ENCODE measurements around the gene HPSE2.

HPSE2 gene

DNA sequence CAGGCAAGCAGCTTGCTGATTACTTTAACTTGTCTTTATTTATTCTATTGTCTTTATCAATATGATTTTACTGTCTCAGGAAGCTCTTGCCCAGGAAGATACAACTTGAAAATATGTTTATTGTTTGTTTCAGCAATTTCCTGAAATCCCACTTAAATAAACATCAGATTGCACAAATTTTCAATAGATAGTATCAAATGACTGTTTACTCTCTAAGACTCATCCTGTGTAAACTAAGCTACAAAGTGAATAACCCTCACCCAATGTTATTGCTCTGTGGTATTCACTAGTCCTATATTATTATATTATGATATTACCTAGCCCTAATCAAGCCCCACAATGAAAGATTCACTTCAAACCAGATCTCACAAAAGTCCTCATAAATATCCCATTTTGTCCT is 658.5 kb downstream of the HPSE2 start:
- no peak overlapping the region for H3K4ac ChIP-seq (ENCODE audit: low read depth, low read length)
- H3K79me1 ChIP-seq (ENCODE audit: low read length), result no peaks in the 10 kb centered on the region
- no peak overlapping the region for H3K18ac ChIP-seq (ENCODE audit: low read length)
- no peak overlapping the region for H4K8ac ChIP-seq (ENCODE audit: low read depth, low read length)
- no peak overlapping the region for H3K9ac ChIP-seq (ENCODE audit: low read length)
- no peaks in the 10 kb centered on the region for H3K4me1 ChIP-seq (ENCODE audit: control insufficient read depth, low read depth, low read length)
- no peak overlapping the region for H3K23ac ChIP-seq (ENCODE audit: low read length)
- H4K5ac ChIP-seq (ENCODE audit: low read length), result no peak overlapping the region
- no peaks in the 10 kb centered on the region for H3K79me2 ChIP-seq (ENCODE audit: control insufficient read depth, insufficient read depth, low read length)
- no peak overlapping the region for H3K4me2 ChIP-seq (ENCODE audit: low read length)
- no peaks in the 10 kb centered on the region for H3K27me3 ChIP-seq (ENCODE audit: insufficient read depth, low read length, poor library complexity)
- H3K56ac ChIP-seq (ENCODE audit: low read length), result no peak overlapping the region
- no peak overlapping the region for H2AK5ac ChIP-seq (ENCODE audit: low read length)
- no peak for DNase-seq
- H2BK120ac ChIP-seq (ENCODE audit: low read depth, low read length), result no peak overlapping the region
- no peak overlapping the region for H2BK15ac ChIP-seq (replicated peaks; ENCODE audit: low read depth)
- H3K27ac ChIP-seq (ENCODE audit: low read depth, low read length), result no peak overlapping the region
- H3K36me3 ChIP-seq (ENCODE audit: control insufficient read depth, insufficient read depth, low read length), result no peaks in the 10 kb centered on the region
- no peak overlapping the region for H3K4me3 ChIP-seq (ENCODE audit: low read length)
- no peak overlapping the region for H2BK5ac ChIP-seq (ENCODE audit: low read length)

DNA sequence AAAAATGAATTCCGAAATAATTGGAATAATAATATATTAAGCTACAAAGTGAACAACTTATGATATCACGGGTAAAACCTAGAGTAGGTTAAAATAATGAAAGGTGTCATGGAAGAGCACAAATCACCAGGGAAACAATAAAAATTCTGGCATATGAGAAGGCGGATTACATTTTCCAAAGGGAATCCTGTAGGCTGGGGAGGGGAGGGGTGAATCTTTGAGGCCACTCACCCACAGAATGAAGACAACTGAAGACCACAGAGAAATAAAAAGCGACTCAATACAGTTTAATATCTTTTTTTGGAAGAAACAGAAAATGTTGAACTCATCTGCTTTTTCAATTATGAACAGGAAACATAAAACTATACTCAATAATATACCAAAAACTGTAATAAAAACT is 659.6 kb downstream of the HPSE2 start:
- H2BK5ac ChIP-seq (ENCODE audit: low read length), result no peak overlapping the region
- H2BK120ac ChIP-seq (ENCODE audit: low read depth, low read length), result no peak overlapping the region
- H3K4ac ChIP-seq (ENCODE audit: low read depth, low read length), result no peak overlapping the region
- H4K5ac ChIP-seq (ENCODE audit: low read length), result no peak overlapping the region
- DNase-seq, result no peak
- H3K36me3 ChIP-seq (ENCODE audit: control insufficient read depth, insufficient read depth, low read length), result no peaks in the 10 kb centered on the region
- no peaks in the 10 kb centered on the region for H3K79me2 ChIP-seq (ENCODE audit: control insufficient read depth, insufficient read depth, low read length)
- H3K9ac ChIP-seq (ENCODE audit: low read length), result no peak overlapping the region
- WGBS (ENCODE audit: extremely low coverage, insufficient coverage, low lambda C conversion rate), result 100% methylated on average over 2 of the region's 4 CpGs
- no peak overlapping the region for H2AK5ac ChIP-seq (ENCODE audit: low read length)
- no peak overlapping the region for H4K8ac ChIP-seq (ENCODE audit: low read depth, low read length)
- H3K18ac ChIP-seq (ENCODE audit: low read length), result no peak overlapping the region
- no peaks in the 10 kb centered on the region for H3K4me1 ChIP-seq (ENCODE audit: control insufficient read depth, low read depth, low read length)
- no peak overlapping the region for H3K23ac ChIP-seq (ENCODE audit: low read length)
- H3K56ac ChIP-seq (ENCODE audit: low read length), result no peak overlapping the region
- H3K79me1 ChIP-seq (ENCODE audit: low read length), result no peaks in the 10 kb centered on the region
- H3K27me3 ChIP-seq (ENCODE audit: insufficient read depth, low read length, poor library complexity), result no peaks in the 10 kb centered on the region
- no peak overlapping the region for H3K4me3 ChIP-seq (ENCODE audit: low read length)
- H3K27ac ChIP-seq (ENCODE audit: low read depth, low read length), result no peak overlapping the region
- H2BK15ac ChIP-seq (replicated peaks; ENCODE audit: low read depth), result no peak overlapping the region
- no peak overlapping the region for H3K4me2 ChIP-seq (ENCODE audit: low read length)

DNA sequence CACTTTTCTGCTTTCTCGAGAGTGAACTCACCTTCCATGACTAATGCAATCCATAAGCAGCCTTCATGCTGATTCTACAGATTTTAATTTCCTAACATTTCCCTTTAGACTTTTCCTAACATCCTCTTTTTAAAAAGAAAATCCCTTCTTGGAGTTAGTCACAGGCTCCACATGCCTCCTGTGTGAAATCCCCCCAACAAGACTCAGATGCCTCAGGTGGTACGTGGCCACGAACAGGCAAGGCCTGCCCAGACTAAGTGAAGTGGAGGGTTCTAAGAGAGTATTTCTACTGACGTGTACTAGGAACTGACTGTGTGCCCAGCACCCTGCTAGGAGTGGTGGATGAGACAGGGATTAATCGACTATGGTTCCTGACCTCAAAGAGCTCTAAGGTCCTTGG is 663.1 kb downstream of the HPSE2 start:
- Histone ChIP-seq H4K5ac (ENCODE audit: low read length) (no peak overlapping the region), H3K56ac (ENCODE audit: low read length) (no peak overlapping the region), H3K4me1 (ENCODE audit: control insufficient read depth, low read depth, low read length) (no peaks in the 10 kb centered on the region), H3K79me2 (ENCODE audit: control insufficient read depth, insufficient read depth, low read length) (no peaks in the 10 kb centered on the region), H3K4me3 (ENCODE audit: low read length) (no peak overlapping the region), H3K27ac (ENCODE audit: low read depth, low read length) (no peak overlapping the region), H3K4me2 (ENCODE audit: low read length) (no peak overlapping the region), H3K27me3 (ENCODE audit: insufficient read depth, low read length, poor library complexity) (no peaks in the 10 kb centered on the region), H4K8ac (ENCODE audit: low read depth, low read length) (no peak overlapping the region), H3K36me3 (ENCODE audit: control insufficient read depth, insufficient read depth, low read length) (no peaks in the 10 kb centered on the region), H2BK120ac (ENCODE audit: low read depth, low read length) (no peak overlapping the region), H2BK5ac (ENCODE audit: low read length) (no peak overlapping the region), H3K4ac (ENCODE audit: low read depth, low read length) (no peak overlapping the region), H2BK15ac (replicated peaks; ENCODE audit: low read depth) (no peak overlapping the region), H3K79me1 (ENCODE audit: low read length) (no peaks in the 10 kb centered on the region), H3K9ac (ENCODE audit: low read length) (no peak overlapping the region), H3K23ac (ENCODE audit: low read length) (no peak overlapping the region), H2AK5ac (ENCODE audit: low read length) (no peak overlapping the region), H3K18ac (ENCODE audit: low read length) (no peak overlapping the region)
- DNase-seq, result no peak
- no CpG with 5 or more reads among the region's 5 CpGs for WGBS (ENCODE audit: extremely low coverage, insufficient coverage, low lambda C conversion rate)

DNA sequence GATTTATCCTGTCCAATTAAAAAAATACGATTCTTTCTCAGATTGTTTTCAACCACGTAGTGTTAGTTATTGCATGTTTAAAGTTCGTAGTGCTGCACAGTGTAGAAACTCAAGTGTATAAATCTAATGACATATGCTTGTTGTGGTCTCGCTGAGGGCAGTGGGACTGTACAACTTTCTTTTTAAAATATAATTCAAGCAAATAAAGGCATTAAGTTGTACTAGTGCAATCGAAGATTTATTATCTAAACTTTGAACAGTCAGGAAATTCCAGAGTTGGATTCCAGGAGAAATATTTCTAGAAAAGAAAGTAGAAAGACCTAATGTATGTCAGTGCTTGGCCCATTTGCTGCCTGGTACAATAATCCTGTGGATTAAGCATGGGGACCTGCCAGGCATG is 664.8 kb downstream of the HPSE2 start:
- Histone ChIP-seq H3K4me1 (ENCODE audit: control insufficient read depth, low read depth, low read length) (no peaks in the 10 kb centered on the region), H3K23ac (ENCODE audit: low read length) (no peak overlapping the region), H3K4me2 (ENCODE audit: low read length) (no peak overlapping the region), H3K18ac (ENCODE audit: low read length) (no peak overlapping the region), H4K5ac (ENCODE audit: low read length) (no peak overlapping the region), H3K9ac (ENCODE audit: low read length) (no peak overlapping the region), H3K79me2 (ENCODE audit: control insufficient read depth, insufficient read depth, low read length) (no peaks in the 10 kb centered on the region), H3K4me3 (ENCODE audit: low read length) (no peak overlapping the region), H2BK120ac (ENCODE audit: low read depth, low read length) (no peak overlapping the region), H3K79me1 (ENCODE audit: low read length) (no peaks in the 10 kb centered on the region), H3K27me3 (ENCODE audit: insufficient read depth, low read length, poor library complexity) (no peaks in the 10 kb centered on the region), H3K27ac (ENCODE audit: low read depth, low read length) (no peak overlapping the region), H3K4ac (ENCODE audit: low read depth, low read length) (no peak overlapping the region), H3K36me3 (ENCODE audit: control insufficient read depth, insufficient read depth, low read length) (no peaks in the 10 kb centered on the region), H3K56ac (ENCODE audit: low read length) (no peak overlapping the region), H2BK15ac (replicated peaks; ENCODE audit: low read depth) (no peak overlapping the region), H2AK5ac (ENCODE audit: low read length) (no peak overlapping the region), H4K8ac (ENCODE audit: low read depth, low read length) (no peak overlapping the region), H2BK5ac (ENCODE audit: low read length) (no peak overlapping the region)
- WGBS (ENCODE audit: extremely low coverage, insufficient coverage, low lambda C conversion rate), result no CpG with 5 or more reads among the region's 5 CpGs
- no peak for DNase-seq

DNA sequence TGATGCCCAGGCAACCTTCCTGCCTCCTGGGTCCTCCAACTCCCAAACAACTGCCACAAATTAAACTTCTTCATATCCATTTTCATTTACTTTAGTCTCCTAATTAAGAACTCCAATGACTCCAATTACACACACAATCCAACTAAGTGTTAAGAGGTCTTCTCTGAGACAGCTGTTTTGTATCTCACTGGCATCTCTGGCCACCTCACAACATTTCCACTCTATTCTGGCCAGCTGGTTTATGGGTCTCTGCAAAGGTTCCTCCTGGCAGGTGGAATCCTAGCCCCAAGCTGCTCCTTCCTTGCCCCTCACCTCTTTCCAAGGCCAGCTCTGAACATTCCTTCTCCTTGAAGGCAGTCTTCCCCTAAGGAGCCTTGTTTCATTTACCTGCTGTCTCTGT is 665.8 kb downstream of the HPSE2 start:
- Histone ChIP-seq H3K9ac (ENCODE audit: low read length) (no peak overlapping the region), H3K4me1 (ENCODE audit: control insufficient read depth, low read depth, low read length) (no peaks in the 10 kb centered on the region), H3K79me1 (ENCODE audit: low read length) (no peaks in the 10 kb centered on the region)

DNA sequence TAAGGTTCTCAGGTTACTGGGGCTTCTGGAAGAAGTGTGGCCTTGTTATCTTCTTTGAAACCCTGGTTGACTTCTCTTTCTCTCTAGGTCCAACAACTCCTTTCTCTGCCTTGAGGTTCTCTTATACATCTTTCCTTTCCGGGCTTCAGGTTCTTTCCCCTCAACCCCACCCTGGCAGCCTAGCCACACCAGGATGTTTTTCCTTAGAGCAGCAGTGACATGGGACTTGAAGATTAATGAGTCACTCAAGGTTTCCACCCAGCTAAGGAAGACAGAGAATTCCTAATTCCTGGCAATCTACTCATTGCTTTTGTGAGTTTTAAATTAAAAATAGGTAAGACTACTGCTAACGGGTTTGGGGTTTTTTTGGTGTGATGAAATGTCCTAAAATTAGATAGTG is 667.1 kb downstream of the HPSE2 start:
- H3K4me1 ChIP-seq (ENCODE audit: control insufficient read depth, low read depth, low read length), result no peaks in the 10 kb centered on the region
- H4K8ac ChIP-seq (ENCODE audit: low read depth, low read length), result no peak overlapping the region
- H2BK15ac ChIP-seq (replicated peaks; ENCODE audit: low read depth), result no peak overlapping the region
- H3K23ac ChIP-seq (ENCODE audit: low read length), result no peak overlapping the region
- no peak overlapping the region for H2AK5ac ChIP-seq (ENCODE audit: low read length)
- no peak overlapping the region for H3K4me3 ChIP-seq (ENCODE audit: low read length)
- H3K79me1 ChIP-seq (ENCODE audit: low read length), result no peaks in the 10 kb centered on the region
- H3K4me2 ChIP-seq (ENCODE audit: low read length), result no peak overlapping the region
- H3K27me3 ChIP-seq (ENCODE audit: insufficient read depth, low read length, poor library complexity), result no peaks in the 10 kb centered on the region
- H3K9ac ChIP-seq (ENCODE audit: low read length), result no peak overlapping the region
- WGBS (ENCODE audit: extremely low coverage, insufficient coverage, low lambda C conversion rate), result no CpG with 5 or more reads among the region's 2 CpGs
- no peak overlapping the region for H3K4ac ChIP-seq (ENCODE audit: low read depth, low read length)
- H3K27ac ChIP-seq (ENCODE audit: low read depth, low read length), result no peak overlapping the region
- DNase-seq, result no peak
- H4K5ac ChIP-seq (ENCODE audit: low read length), result no peak overlapping the region
- H2BK5ac ChIP-seq (ENCODE audit: low read length), result no peak overlapping the region
- H3K18ac ChIP-seq (ENCODE audit: low read length), result no peak overlapping the region
- no peaks in the 10 kb centered on the region for H3K79me2 ChIP-seq (ENCODE audit: control insufficient read depth, insufficient read depth, low read length)
- no peak overlapping the region for H3K56ac ChIP-seq (ENCODE audit: low read length)
- no peaks in the 10 kb centered on the region for H3K36me3 ChIP-seq (ENCODE audit: control insufficient read depth, insufficient read depth, low read length)
- H2BK120ac ChIP-seq (ENCODE audit: low read depth, low read length), result no peak overlapping the region

More for the DNA sequence above, 665.8 kb downstream of the HPSE2 start:
- no peak overlapping the region for H4K8ac ChIP-seq (ENCODE audit: low read depth, low read length)
- no peak overlapping the region for H2BK15ac ChIP-seq (replicated peaks; ENCODE audit: low read depth)
- no peak overlapping the region for H3K23ac ChIP-seq (ENCODE audit: low read length)
- no peaks in the 10 kb centered on the region for H3K36me3 ChIP-seq (ENCODE audit: control insufficient read depth, insufficient read depth, low read length)
- no peak overlapping the region for H3K4ac ChIP-seq (ENCODE audit: low read depth, low read length)
- H2AK5ac ChIP-seq (ENCODE audit: low read length), result no peak overlapping the region
- no peak overlapping the region for H2BK5ac ChIP-seq (ENCODE audit: low read length)
- no peaks in the 10 kb centered on the region for H3K27me3 ChIP-seq (ENCODE audit: insufficient read depth, low read length, poor library complexity)
- no peak overlapping the region for H3K56ac ChIP-seq (ENCODE audit: low read length)
- no peak for DNase-seq
- H3K4me3 ChIP-seq (ENCODE audit: low read length), result no peak overlapping the region
- H3K18ac ChIP-seq (ENCODE audit: low read length), result no peak overlapping the region
- H4K5ac ChIP-seq (ENCODE audit: low read length), result no peak overlapping the region
- no peaks in the 10 kb centered on the region for H3K79me2 ChIP-seq (ENCODE audit: control insufficient read depth, insufficient read depth, low read length)
- no peak overlapping the region for H3K27ac ChIP-seq (ENCODE audit: low read depth, low read length)
- H3K4me2 ChIP-seq (ENCODE audit: low read length), result no peak overlapping the region
- H2BK120ac ChIP-seq (ENCODE audit: low read depth, low read length), result no peak overlapping the region

Measured in mesendoderm (in vitro differentiated cells).